Mesothelial cell of epicardium (in vitro differentiated cells): ENCODE data around the gene ZNF420. TPM values are rescaled to one million over a fixed set of nuclear protein-coding genes. Genes with fewer than 3 reads are reported as not detected.
"Not testable (repeated sequence)": the region's sequence is repeated elsewhere in the genome, so short reads cannot be mapped to it uniquely, and the experiment has no call there.

Experiments used
- DNase-seq, 2 experiments: peaks; one replicate each; pipeline ENCODE4 v3.0.0; 2021; ENCODE audit warnings: low spot score in 2 of 2; ENCODE audit not compliant: unreplicated experiment in 2 of 2
- H3K27ac Mint-ChIP-seq: 2 replicates; pipeline ENCODE4 v1.8.0; 2021; ENCODE audit warnings: mixed read lengths
- H3K27me3 Mint-ChIP-seq: 2 replicates; pipeline ENCODE4 v1.8.0; 2021; ENCODE audit warnings: low read depth, mixed read lengths
- H3K36me3 Mint-ChIP-seq: 2 replicates; pipeline ENCODE4 v1.8.0; 2021; ENCODE audit warnings: mixed read lengths
- H3K4me1 Mint-ChIP-seq: 2 replicates; pipeline ENCODE4 v1.8.0; 2021; ENCODE audit warnings: mixed read lengths
- H3K4me3 Mint-ChIP-seq: 2 replicates; pipeline ENCODE4 v1.8.0; 2021; ENCODE audit warnings: mild to moderate bottlenecking, moderate library complexity, mixed read lengths
- H3K9me3 Mint-ChIP-seq: 2 replicates; pipeline ENCODE4 v1.8.0; 2021; ENCODE audit warnings: mixed read lengths
- CTCF ChIP-seq: fragments of 200-600 bp; sonication (generic); IDR thresholded peaks from one replicate; pipeline ENCODE4 v1.5.0; 2021; ENCODE audit warnings: antibody characterized with exemption; ENCODE audit not compliant: unreplicated experiment
- total RNA-seq: library from RNA; stranded (reverse); gene quantifications from 3 replicates; pipeline ENCODE4 v1.2.1, GENCODE V29; 2021

The ZNF420 gene
- 13.6 to 15.6 TPM (median 15.0 TPM) in 3 replicates for total RNA-seq

GRCh38 chr19:37077934-37078716 is at the start of gene ZNF420:
Gene ZNF420, plus strand, starts transcription at chr19:37078433. Its CDS starts 10,686 bp downstream, at chr19:37089119.
- H3K9me3 Mint-ChIP-seq, result peaks cover 35% of the 10 kb centered on the region
- H3K36me3 Mint-ChIP-seq, result peaks cover 35% of the 10 kb centered on the region
- peak within 1 kb of the TSS; percentile 92 for H3K27ac Mint-ChIP-seq
- DNase-seq, result peak; percentile 86 to 90
- peaks cover 15% of the 10 kb centered on the region for H3K4me1 Mint-ChIP-seq
- H3K4me3 Mint-ChIP-seq, result peak within 1 kb of the TSS; percentile 94
- H3K27me3 Mint-ChIP-seq, result no peaks in the 10 kb centered on the region
- TF ChIP-seq CTCF, result no peak

- no peak for DNase-seq
- no peaks in the 10 kb centered on the region for H3K4me1 Mint-ChIP-seq
- no peak overlapping the region for H3K27ac Mint-ChIP-seq
- peaks cover 4% of the 10 kb centered on the region for H3K36me3 Mint-ChIP-seq
- no peak overlapping the region for H3K4me3 Mint-ChIP-seq
- peaks cover 57% of the 10 kb centered on the region for H3K9me3 Mint-ChIP-seq
- TF ChIP-seq CTCF, result no peak
- H3K27me3 Mint-ChIP-seq, result no peaks in the 10 kb centered on the region
These were observed 33.1 kb upstream of the ZNF420 start for GRCh38 chr19:37045140-37045539.

GRCh38 chr19:37055330-37055729 is 22.9 kb upstream of the ZNF420 start:
- H3K4me1 Mint-ChIP-seq, result no peaks in the 10 kb centered on the region
- no peak overlapping the region for H3K27ac Mint-ChIP-seq
- H3K27me3 Mint-ChIP-seq, result no peaks in the 10 kb centered on the region
- H3K9me3 Mint-ChIP-seq, result peaks cover 45% of the 10 kb centered on the region
- no peak for TF ChIP-seq CTCF
- DNase-seq, result no peak
- H3K4me3 Mint-ChIP-seq, result no peak overlapping the region
- H3K36me3 Mint-ChIP-seq, result peaks cover 17% of the 10 kb centered on the region

GRCh38 chr19:37056776-37057175 is 21.5 kb upstream of the ZNF420 start:
- Mint-ChIP-seq H3K4me3 (no peak overlapping the region), H3K27ac (no peak overlapping the region), H3K27me3 (no peaks in the 10 kb centered on the region), H3K4me1 (no peaks in the 10 kb centered on the region), H3K36me3 (peaks cover 17% of the 10 kb centered on the region), H3K9me3 (peaks cover 48% of the 10 kb centered on the region)
- DNase-seq, result no peak
- no peak for TF ChIP-seq CTCF

- H3K4me1 Mint-ChIP-seq, result no peaks in the 10 kb centered on the region
- no peak for DNase-seq
- H3K9me3 Mint-ChIP-seq, result peaks cover 63% of the 10 kb centered on the region
- H3K4me3 Mint-ChIP-seq, result no peak overlapping the region
- H3K27me3 Mint-ChIP-seq, result no peaks in the 10 kb centered on the region
- H3K36me3 Mint-ChIP-seq, result peaks cover 22% of the 10 kb centered on the region
- no peak for TF ChIP-seq CTCF
- no peak overlapping the region for H3K27ac Mint-ChIP-seq
These were observed 19.1 kb upstream of the ZNF420 start for GRCh38 chr19:37059142-37059541.

GRCh38 chr19:37064886-37065285 is 13.3 kb upstream of the ZNF420 start:
- not testable (repeated sequence) for H3K4me3 Mint-ChIP-seq, H3K27me3 Mint-ChIP-seq, H3K4me1 Mint-ChIP-seq, DNase-seq, H3K27ac Mint-ChIP-seq
- Mint-ChIP-seq H3K9me3 (peaks cover 80% of the 10 kb centered on the region), H3K36me3 (peaks cover 16% of the 10 kb centered on the region)
